ENCODE measurements around the gene TMA7.

- TF ChIP-seq CTCF (conservative IDR thresholded peaks at IDR 0.05) (no peak), ZFX (IDR thresholded peaks at IDR 0.05) (peak; percentile 78; the same call in 1 of the 2 replicates)
These were observed 10.6 kb upstream of the TMA7 start for GRCh38 chr3:48429317-48429959.

Data from C4-2B (cell line).